NCI-H524 treated with DMSO at 0.1 percent for 48 hours (cell line): ENCODE results near the gene GAS6.

Experiments
- DNase-seq: peaks from one replicate; lab custom pipeline; 2025; lab: John Stamatoyannopoulos, UW

Gene GAS6

DNA sequence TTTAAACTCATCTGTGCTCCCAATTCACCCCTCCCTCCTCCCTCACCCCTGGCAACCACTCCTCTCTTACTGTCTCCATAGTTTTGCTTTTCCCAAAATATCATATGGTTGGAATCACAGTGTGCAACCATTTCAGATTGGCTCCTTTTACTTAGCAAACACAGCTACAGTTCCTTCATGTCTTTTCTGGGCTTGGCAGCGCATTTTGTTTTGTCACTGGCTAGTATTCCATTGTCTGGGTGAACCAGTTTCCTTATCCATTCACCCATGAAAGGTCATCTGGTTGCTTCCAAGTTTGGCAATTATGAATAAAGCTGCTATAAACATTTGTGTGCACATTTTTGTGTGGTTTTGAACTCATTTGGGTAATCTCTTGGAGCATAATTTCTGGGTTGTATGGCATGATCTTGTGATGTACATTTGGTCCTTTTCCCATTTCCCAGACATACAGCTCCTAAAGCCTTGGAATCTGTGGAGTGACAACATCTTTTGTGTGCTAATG, 23.9 kb upstream of the GAS6 start:
- no peak for DNase-seq

- no peak for DNase-seq
Measured at GRCh38 chr13:113886561-113887112, 22.8 kb upstream of the GAS6 start.

- DNase-seq, result no peak
Measured at GRCh38 chr13:113884821-113885220, 20.9 kb upstream of the GAS6 start.

- no peak for DNase-seq
Measured at GRCh38 chr13:113883921-113884804, 20.3 kb upstream of the GAS6 start.

DNA sequence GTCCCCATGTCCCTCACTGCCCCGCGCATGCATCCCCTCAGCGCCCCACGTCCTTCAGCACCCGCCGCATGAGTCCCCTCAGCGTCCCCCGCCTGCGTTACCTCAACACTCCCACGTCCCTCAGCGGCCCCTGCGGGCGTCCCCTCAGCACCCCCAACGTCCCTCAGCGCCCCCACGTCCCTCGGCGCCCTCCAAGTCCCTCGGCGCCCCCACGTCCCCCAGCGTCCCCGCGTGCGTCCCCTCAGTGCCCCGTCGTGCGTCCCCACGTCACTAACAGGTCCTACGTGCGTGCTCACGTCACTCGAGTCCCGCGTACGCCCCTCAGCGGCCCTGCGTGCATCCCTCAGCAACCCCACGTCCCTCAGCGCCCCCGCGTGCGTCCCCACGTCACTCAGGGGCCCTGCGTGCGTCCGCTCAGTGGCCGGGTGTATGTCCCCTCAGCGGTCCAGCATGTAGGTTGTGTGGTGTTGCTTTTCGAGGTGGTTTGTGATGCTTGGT, 19.5 kb upstream of the GAS6 start:
- no peak for DNase-seq

- no peak for DNase-seq
Measured at GRCh38 chr13:113882716-113883115, 18.8 kb upstream of the GAS6 start.

DNA sequence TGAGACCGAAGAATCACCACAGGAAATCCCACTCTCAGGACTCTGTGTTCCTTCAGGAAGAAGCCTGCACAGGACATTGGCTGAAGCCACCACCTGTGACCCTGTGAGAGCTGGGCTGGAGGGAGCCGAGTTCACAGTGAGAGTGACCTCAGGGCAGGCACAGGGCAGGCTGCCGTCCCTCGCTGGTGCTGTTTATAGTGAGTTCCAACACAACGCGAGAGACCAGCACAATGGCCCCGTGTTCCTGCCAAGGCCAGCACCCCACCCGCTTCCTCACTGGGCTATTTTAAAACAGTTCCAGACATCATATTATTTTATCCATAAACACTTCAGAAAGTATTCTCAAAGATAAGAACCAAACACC, 18.4 kb upstream of the GAS6 start:
- no peak for DNase-seq

GRCh38 chr13:113881614-113882266, 17.9 kb upstream of the GAS6 start:
- DNase-seq, result no peak

- DNase-seq, result no peak
Measured at GRCh38 chr13:113880651-113881611, 17.1 kb upstream of the GAS6 start.

GRCh38 chr13:113879494-113880360, 15.9 kb upstream of the GAS6 start:
- DNase-seq, result no peak

DNA sequence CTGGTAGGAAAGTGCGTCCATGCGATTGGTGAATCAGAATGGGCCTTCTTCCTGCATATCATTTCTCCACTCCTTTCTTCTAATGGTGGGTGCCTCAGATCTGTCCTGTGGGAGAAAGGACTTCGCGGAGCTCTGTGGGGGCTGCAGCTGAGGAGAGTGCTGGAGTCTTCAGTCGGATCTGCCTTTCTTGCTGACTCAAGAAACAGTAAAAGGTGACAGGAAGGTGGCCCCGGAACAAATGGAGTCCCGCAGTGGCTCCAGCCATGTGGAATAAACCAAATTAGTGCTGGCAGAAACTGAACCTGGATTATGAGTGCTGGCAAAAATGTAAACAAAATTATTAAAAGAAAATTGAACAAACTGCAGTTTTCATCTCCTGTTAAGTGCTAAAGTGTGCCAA, 15.1 kb upstream of the GAS6 start:
- DNase-seq, result no peak

DNA sequence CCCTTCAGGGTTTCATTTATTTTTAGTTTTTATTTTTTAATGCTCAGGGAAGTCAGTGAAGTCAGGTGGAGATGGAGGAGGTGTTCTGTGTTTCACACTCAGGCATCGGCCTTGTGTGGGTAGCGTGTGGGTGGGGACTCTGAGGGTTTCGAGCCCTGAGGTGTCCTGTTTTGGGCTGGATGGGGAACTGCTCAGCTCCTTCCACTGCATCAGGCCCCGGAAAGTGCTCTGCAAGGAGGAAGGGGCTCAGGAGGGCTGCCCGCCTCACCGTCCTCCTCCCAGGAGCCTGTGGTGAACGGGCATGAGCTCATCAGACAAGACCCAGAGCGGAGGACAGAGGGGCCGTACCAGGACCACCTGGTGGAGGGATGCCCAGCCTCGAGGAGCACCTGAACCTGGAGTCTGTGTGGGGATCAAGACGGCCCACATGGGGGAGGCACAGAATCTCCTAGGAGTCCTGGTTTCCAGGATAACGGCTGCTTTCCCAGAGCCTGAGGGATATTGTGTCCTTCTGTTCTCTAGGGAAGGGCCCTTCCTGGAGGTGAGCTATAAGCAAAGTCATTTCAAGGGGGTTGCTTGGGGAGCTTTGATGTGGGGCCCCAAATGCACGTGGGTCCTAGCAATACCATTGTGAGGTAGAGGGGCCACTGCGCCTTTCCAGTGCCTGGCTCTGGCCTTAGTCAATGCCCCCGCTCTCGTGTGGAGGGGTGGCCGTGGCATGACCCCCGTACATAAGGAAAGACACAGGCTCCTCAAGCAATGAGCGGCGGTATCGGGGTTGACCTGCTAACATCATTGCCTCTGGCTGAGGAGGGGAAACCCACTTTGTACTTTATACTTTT, 13.5 kb upstream of the GAS6 start:
- no peak for DNase-seq

DNA sequence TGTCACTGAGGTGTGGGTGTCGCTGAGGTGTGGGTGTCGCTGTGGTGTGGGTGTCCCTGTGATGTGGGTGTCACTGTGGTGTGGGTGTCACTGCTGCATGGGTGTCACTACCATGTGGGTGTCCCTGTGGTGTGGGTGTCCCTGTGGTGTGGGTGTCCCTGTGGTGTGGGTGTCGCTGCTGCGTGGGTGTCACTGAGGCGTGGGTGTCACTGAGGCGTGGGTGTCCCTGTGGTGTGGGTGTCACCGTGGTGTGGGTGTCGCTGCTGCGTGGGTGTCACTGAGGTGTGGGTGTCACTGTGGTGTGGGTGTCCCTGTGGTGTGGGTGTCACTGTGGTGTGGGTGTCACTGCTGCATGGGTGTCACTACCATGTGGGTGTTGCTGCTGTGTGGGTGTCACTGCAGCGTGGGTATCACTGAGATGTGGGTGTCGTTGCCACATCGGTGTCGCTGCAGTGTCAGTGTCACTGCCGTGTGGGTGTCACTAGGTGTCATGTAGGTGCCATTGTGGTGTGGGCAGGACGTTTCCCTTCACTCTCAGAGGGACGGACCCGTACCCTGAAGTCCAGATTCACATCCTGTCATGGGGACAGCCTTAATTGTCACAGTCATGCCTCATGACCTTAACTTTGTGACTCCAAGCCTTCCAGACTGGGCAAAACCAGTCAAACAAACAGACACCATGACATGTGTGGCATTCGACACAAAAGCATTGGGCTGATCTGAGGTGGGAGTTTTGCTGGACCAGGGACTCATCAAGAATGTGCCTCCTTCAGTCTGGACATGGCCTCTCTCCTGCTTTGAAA, 12.7 kb upstream of the GAS6 start:
- DNase-seq, result no peak

DNA sequence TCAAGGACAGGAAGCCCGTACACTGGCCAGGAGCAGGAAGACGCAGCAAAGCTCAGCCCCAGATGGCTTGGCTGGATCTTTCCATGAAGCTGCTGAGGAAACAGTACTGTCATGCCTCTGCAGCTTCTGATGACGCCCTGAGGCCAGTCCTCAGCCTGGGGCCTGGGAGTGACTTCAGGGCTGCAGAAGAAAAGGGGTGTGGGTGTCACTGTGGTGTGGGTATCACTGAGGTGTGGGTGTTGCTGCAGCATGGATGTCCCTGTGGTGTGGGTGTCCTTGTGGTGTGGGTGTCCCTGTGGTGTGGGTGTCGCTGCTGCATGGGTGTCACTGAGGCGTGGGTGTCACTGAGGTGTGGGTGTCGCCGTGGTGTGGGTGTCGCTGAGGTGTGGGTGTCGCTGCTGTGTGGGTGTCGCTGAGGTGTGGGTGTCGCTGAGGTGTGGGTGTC, 12.0 kb upstream of the GAS6 start:
- DNase-seq, result no peak

DNA sequence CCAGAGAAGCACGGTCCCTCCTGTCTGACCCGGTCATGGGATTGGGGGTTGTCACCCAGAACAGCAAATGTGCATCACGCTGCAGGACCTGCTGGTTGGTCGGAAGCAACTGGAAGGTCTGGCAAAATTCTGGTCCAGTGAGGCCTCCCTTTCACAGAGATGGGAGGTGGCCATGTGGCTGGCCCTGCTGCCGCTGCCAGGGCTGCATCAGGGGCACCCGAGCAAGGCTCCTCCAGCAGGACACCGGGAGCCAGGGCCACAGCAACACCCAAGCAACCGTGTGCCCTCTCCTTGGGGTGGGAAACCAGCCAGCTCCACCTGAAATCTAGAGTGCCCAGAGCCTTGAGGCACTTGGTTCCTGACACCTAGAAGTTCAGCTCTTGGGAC, 11.5 kb upstream of the GAS6 start:
- DNase-seq, result no peak

GRCh38 chr13:113874579-113875428, 10.9 kb upstream of the GAS6 start:
- DNase-seq, result no peak

DNA sequence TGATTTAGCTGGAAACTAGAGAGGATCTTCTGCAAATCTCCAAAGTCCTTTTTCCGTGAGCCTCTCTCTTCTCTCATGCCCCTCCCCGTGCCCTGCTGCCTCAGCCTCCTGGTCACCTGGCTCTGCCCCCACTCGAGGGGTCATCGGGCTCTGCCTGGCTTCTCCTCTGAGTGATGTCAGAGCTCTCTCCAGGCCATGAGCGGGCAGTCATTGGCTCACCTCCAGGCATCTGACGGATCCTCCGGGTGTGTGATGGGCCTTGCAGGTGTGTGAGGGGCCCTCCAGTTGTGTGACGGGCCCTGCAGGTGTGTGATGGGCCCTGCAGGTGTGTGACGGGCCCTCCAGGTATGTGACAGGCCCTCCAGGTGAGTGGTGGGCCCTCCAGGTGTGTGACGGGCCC, 10.3 kb upstream of the GAS6 start:
- no peak for DNase-seq

DNA sequence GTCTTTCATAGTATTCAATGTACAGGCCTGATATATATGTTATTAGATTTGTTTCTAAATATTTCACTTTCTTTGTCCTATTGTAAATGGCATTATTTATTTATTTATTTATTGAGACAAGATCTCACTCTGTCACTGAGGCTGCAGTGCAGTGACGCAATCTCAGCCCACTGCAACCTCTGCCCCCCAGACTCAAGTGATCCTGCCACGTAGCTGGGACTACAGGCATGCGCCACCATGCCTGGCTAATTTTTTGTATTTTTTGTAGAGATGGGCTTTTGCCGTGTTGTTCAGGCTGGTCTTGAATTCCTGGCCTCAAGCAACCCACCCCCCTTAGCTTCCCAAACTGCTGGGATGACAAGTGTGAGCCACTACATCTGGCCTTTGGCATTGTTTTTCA, 5.4 kb upstream of the GAS6 start:
- DNase-seq, result no peak
